ENCODE data around the gene HSPA8. TPM values are rescaled to one million over a fixed set of nuclear protein-coding genes. Genes with fewer than 3 reads are reported as not detected.

Gene HSPA8
- total and polyA plus RNA-seq, 2 of the 4 experiments (the other 2 are of a cell fraction): 2,309 to 4,346 TPM

- Histone ChIP-seq H2BK5ac (ENCODE audit: low read depth, low read length, poor library complexity, severe bottlenecking) (no peak overlapping the region), H2AK9ac (replicated peaks; ENCODE audit: low read depth, low read length, poor library complexity) (no peak overlapping the region), H3K4me3 (ENCODE audit: insufficient read depth, low read depth, low read length) (no peak overlapping the region), H3K4ac (ENCODE audit: low read depth, low read length) (no peak overlapping the region), H3K4me2 (ENCODE audit: low read depth, low read length) (no peak overlapping the region), H3K23ac (ENCODE audit: low read depth, low read length) (no peak overlapping the region), H2AFZ (replicated peaks; ENCODE audit: low read length, poor library complexity) (no peak overlapping the region), H4K20me1 (ENCODE audit: insufficient read depth, low read length) (no peaks in the 10 kb centered on the region), H3K56ac (ENCODE audit: extremely low read depth, insufficient read depth, low read length) (no peak overlapping the region), H4K91ac (ENCODE audit: insufficient read depth, low read depth, low read length) (no peak overlapping the region), H3K36me3 (ENCODE audit: control insufficient read depth, insufficient read depth, low read length) (no peaks in the 10 kb centered on the region), H3K4me1 (ENCODE audit: control insufficient read depth, insufficient read depth, low read length) (no peaks in the 10 kb centered on the region), H3K18ac (ENCODE audit: low read depth, low read length) (no peak overlapping the region), H2AK5ac (ENCODE audit: low read depth, low read length) (no peak overlapping the region), H3K9me1 (ENCODE audit: insufficient read depth, low read length) (no peaks in the 10 kb centered on the region), H3K27ac (ENCODE audit: insufficient read depth, low read length) (no peak overlapping the region), H3K9ac (ENCODE audit: low read depth, low read length) (no peak overlapping the region), H2BK15ac (ENCODE audit: low read depth, low read length) (no peak overlapping the region), H2BK120ac (ENCODE audit: low read depth, low read length) (no peak overlapping the region), H3K9me3 (ENCODE audit: control insufficient read depth, insufficient read depth, low read length) (no peaks in the 10 kb centered on the region), H3K27me3 (ENCODE audit: control insufficient read depth, insufficient read depth, low read length) (peaks cover 8% of the 10 kb centered on the region), H2BK20ac (ENCODE audit: low read depth, low read length) (no peak overlapping the region), H3K14ac (replicated peaks; ENCODE audit: low read depth, low read length) (no peak overlapping the region), H4K5ac (ENCODE audit: low read depth, low read length) (no peak overlapping the region), H3K79me1 (ENCODE audit: low read depth in 1 of 2, low read length in 2 of 2) (no peaks in the 10 kb centered on the region), H4K8ac (ENCODE audit: low read depth in 2 of 2, low read length in 2 of 2) (no peak overlapping the region)
- CTCF ChIA-PET: interaction anchor here (1.1 to 2.1 kb wide), 3 partner anchors 11 to 13 kb away, joined by 3 to 8 read pairs (median 4); no protein-coding TSS in a partner anchor
- in situ Hi-C loops (cut with MboI; ENCODE audit: low sequenced_read_pairs) (no loop called here), intact Hi-C loops (cut with micrococcal nuclease) (no loop called here), dilution Hi-C loops (cut with HindIII; ENCODE audit: low sequenced_read_pairs, unreplicated experiment) (loop anchor here (25.0 kb wide), 1 partner anchor 172 kb away; no protein-coding TSS in a partner anchor)
- TF ChIP-seq RAD21 (IDR thresholded peaks at IDR 0.05; ENCODE audit: low read length) (peak; percentile 21; the same call in 1 of the 2 replicates), CHD1 (IDR thresholded peaks at IDR 0.05; ENCODE audit: low read depth, low read length) (no peak), MXI1 (IDR thresholded peaks at IDR 0.05; ENCODE audit: borderline replicate concordance, low read depth, low read length) (no peak), SMC3 (IDR thresholded peaks at IDR 0.05; ENCODE audit: low read depth, low read length) (0 out of 2 replicates have a peak, but pooled peaks have one; percentile 13), MAZ (IDR thresholded peaks at IDR 0.05; ENCODE audit: borderline replicate concordance, low read depth, low read length) (no peak), BHLHE40 (IDR thresholded peaks at IDR 0.05; ENCODE audit: low read depth, low read length) (no peak), NFE2L2 (IDR thresholded peaks at IDR 0.05; ENCODE audit: low read depth, low read length) (no peak), FOS (IDR thresholded peaks at IDR 0.05; ENCODE audit: low read depth, low read length) (no peak), MAFK (IDR thresholded peaks at IDR 0.05; ENCODE audit: low read depth, low read length) (no peak), CEBPB (IDR thresholded peaks at IDR 0.05; ENCODE audit: low read depth, low read length) (no peak), CTCF (conservative IDR thresholded peaks at IDR 0.05; ENCODE audit: low read depth, low read length) (peak; percentile 33; the same call in 1 of the 2 replicates)
- no TSS peak for BruUV-seq (replicated peaks)
- DNase-seq: no peak
- peak; percentile 42 for ATAC-seq (ENCODE audit: low read depth)
- POLR2A ChIA-PET (ENCODE audit: unreplicated experiment): interaction anchor here (0.6 kb wide), 1 partner anchor 286 kb away, joined by 3 read pairs; no protein-coding TSS in a partner anchor
- WGBS, 2 experiments (ENCODE audit: extremely low coverage in 2 of 2, insufficient read length in 1 of 2): 40% methylated on average over 1 of the region's 10 CpGs; no CpG with 5 or more reads in 1 of the 2 experiments
Measured at GRCh38 chr11:123033895-123034294, 28.0 kb downstream of the HSPA8 start.
